BJ (cell line): Measurements from ENCODE around the gene CGB3. TPM values are rescaled to one million over a fixed set of nuclear protein-coding genes. Genes with fewer than 3 reads are reported as not detected.

Experiments
- polyA plus RNA-seq: library from polyadenylated mRNA; depleted of rRNA; stranded (reverse); fragments of >200 nt; gene quantifications from 2 replicates; pipeline ENCODE4 v1.2.3, GENCODE V29; 2011; rRNA removed
- small RNA-seq: library from RNA; depleted of rRNA; stranded (forward); fragments of <200 nt; gene quantifications from one replicate; pipeline ENCODE3, GENCODE V24; 2012; ENCODE audit warnings: low replicate concordance, low read depth; ENCODE audit not compliant: insufficient read length

CGB3 gene
- polyA plus RNA-seq, 1 experiment, result not detected

Small RNA genes lying within 50 kb of the gene (small RNA-seq; reads per million reads assigned to genes)
- not detected for gene MIR6798

Other genes with a start within 250 kb of the CGB3 start
- 32.1 and 52.2 TPM in 2 replicates for gene BCAT2, start 213.3 kb downstream of the CGB3 start, polyA plus RNA-seq
- 7.4 and 7.6 TPM in 2 replicates for gene HSD17B14, start 187.8 kb downstream of the CGB3 start, polyA plus RNA-seq
- gene PLEKHA4, start 155.7 kb downstream of the CGB3 start, polyA plus RNA-seq, result 3.3 and 5.4 TPM in 2 replicates
- gene PPP1R15A, start 151.9 kb downstream of the CGB3 start, polyA plus RNA-seq, result 24.7 and 43.0 TPM in 2 replicates
- 0.07 and 0.10 TPM in 2 replicates for gene TULP2, start 125.6 kb downstream of the CGB3 start, polyA plus RNA-seq
- 145 and 305 TPM in 2 replicates for gene NUCB1, start 124.0 kb downstream of the CGB3 start, polyA plus RNA-seq
- gene DHDH, start 90.6 kb downstream of the CGB3 start, polyA plus RNA-seq, result not detected in 2 replicates
- gene BAX, start 69.5 kb downstream of the CGB3 start, polyA plus RNA-seq, result 141 and 159 TPM in 2 replicates
- 2,664 and 3,340 TPM in 2 replicates for gene FTL, start 59.0 kb downstream of the CGB3 start, polyA plus RNA-seq
- 36.0 and 49.7 TPM in 2 replicates for gene GYS1, start 31.0 kb downstream of the CGB3 start, polyA plus RNA-seq
- gene RUVBL2, start 30.4 kb downstream of the CGB3 start, polyA plus RNA-seq, result 138 and 221 TPM in 2 replicates
- not detected in 2 replicates for gene LHB, start 7.2 kb downstream of the CGB3 start, polyA plus RNA-seq
- gene CGB2, start 7.6 kb upstream of the CGB3 start, polyA plus RNA-seq, result not detected in 2 replicates
- gene CGB1, start 12.6 kb upstream of the CGB3 start, polyA plus RNA-seq, result not detected in 2 replicates
- gene CGB5, start 19.5 kb upstream of the CGB3 start, polyA plus RNA-seq, result not detected in 2 replicates
- gene CGB8, start 24.8 kb upstream of the CGB3 start, polyA plus RNA-seq, result 0.22 TPM in 1 of 2 replicates, not detected in the other
- 0.27 and 0.28 TPM in 2 replicates for gene CGB7, start 33.4 kb upstream of the CGB3 start, polyA plus RNA-seq
- 0.10 TPM in 1 of 2 replicates, not detected in the other for gene NTF4, start 40.5 kb upstream of the CGB3 start, polyA plus RNA-seq
- gene KCNA7, start 48.4 kb upstream of the CGB3 start, polyA plus RNA-seq, result not detected in 2 replicates
- gene SNRNP70, start 61.1 kb upstream of the CGB3 start, polyA plus RNA-seq, result 125 and 268 TPM in 2 replicates
- gene LIN7B, start 90.0 kb upstream of the CGB3 start, polyA plus RNA-seq, result 6.7 and 9.4 TPM in 2 replicates
- 0.67 and 0.94 TPM in 2 replicates for gene C19orf73, start 94.8 kb upstream of the CGB3 start, polyA plus RNA-seq
- gene PPFIA3, start 95.2 kb upstream of the CGB3 start, polyA plus RNA-seq, result 0.75 and 1.4 TPM in 2 replicates
- gene HRC, start 131.1 kb upstream of the CGB3 start, polyA plus RNA-seq, result 0.07 and 0.25 TPM in 2 replicates
- 12.8 and 17.6 TPM in 2 replicates for gene TRPM4, start 133.5 kb upstream of the CGB3 start, polyA plus RNA-seq